HepG2 (cell line): ENCODE measurements around the gene C19orf47. TPM values are rescaled to one million over a fixed set of nuclear protein-coding genes. Genes with fewer than 3 reads are reported as not detected.

Experiments used
- EHMT2 ChIP-seq: fragments of 200-600 bp; sonication (generic); IDR thresholded peaks from 2 replicates; pipeline ENCODE4 v1.7.0; 2017; ENCODE audit warnings: antibody characterized with exemption, low read depth, low read length, borderline replicate concordance
- ELF4 ChIP-seq: sonication (generic); formaldehyde crosslinking; IDR thresholded peaks from 2 replicates; pipeline ENCODE4 v1.5.0; 2020; ENCODE audit warnings: missing genetic modification reagents, mild to moderate bottlenecking, moderate library complexity, borderline replicate concordance
- GFI1 ChIP-seq: sonication (generic); formaldehyde crosslinking; IDR thresholded peaks from 2 replicates; pipeline ENCODE4 v1.5.0; 2020; ENCODE audit warnings: missing genetic modification reagents, mild to moderate bottlenecking, borderline replicate concordance
- HMG20A ChIP-seq: IDR thresholded peaks from 2 replicates; pipeline ENCODE4 v1.6.1; 2016; ENCODE audit warnings: borderline replicate concordance
- MYC ChIP-seq: sonication (generic); formaldehyde crosslinking; IDR thresholded peaks from 2 replicates; pipeline ENCODE4 v1.9.0; 2021; ENCODE audit warnings: missing genetic modification reagents, borderline replicate concordance
- NR2F1 ChIP-seq, 2 experiments: fragments of 450-650 bp in 1 of 2; formaldehyde crosslinking in 1 of 2; IDR thresholded peaks; 2 replicates each; pipeline versions ENCODE4 v1.5.0 to v1.6.1; 2016 to 2020; ENCODE audit warnings: mild to moderate bottlenecking in 1 of 2, missing compliant biosample characterization in 1 of 2, missing genetic modification reagents in 1 of 2, moderate library complexity in 1 of 2
- TBL1XR1 ChIP-seq: fragments of 150-350 bp; IDR thresholded peaks from 2 replicates; pipeline ENCODE4 v1.6.1; 2014; ENCODE audit warnings: borderline replicate concordance, low read length; ENCODE audit not compliant: partially characterized antibody
- TCF7 ChIP-seq: sonication (generic); IDR thresholded peaks from 2 replicates; pipeline ENCODE4 v1.6.1; 2016; ENCODE audit warnings: antibody characterized with exemption, low read depth
- polyA plus RNA-seq, 8 experiments: library from polyadenylated mRNA; depleted of rRNA in 3 of 8; stranded (reverse) in 7 of 8; unstranded in 1 of 8; fragments of >200 nt; fragmentation: Illumina TruSeq in 4 of 8; extraction: Trizol in 4 of 8; gene quantifications; 2 replicates each; pipeline versions ENCODE4 v1.2.1 to v1.2.3, GENCODE V29; 2011 to 2016; ENCODE audit warnings: low read depth in 4 of 8, missing spikeins in 1 of 8, mixed read lengths in 1 of 8; ENCODE audit not compliant: insufficient read depth in 1 of 8
- total RNA-seq, 5 experiments: library from RNA; depleted of rRNA; stranded (reverse); fragments of >200 nt; fragmentation: Illumina TruSeq; extraction: Trizol; gene quantifications; 2 replicates each; pipeline ENCODE4 v1.2.3, GENCODE V29; 2016; ENCODE audit warnings: low read depth in 1 of 5
- TF ChIP-seq, protein P1 (sequence below): sonication (generic); formaldehyde crosslinking; IDR thresholded peaks from 2 replicates; pipeline ENCODE4 v1.5.0; 2020; ENCODE audit warnings: missing genetic modification reagents
- TF ChIP-seq, protein P2 (sequence below): sonication (generic); formaldehyde crosslinking; IDR thresholded peaks from 2 replicates; pipeline ENCODE4 v1.4.0; 2020; ENCODE audit warnings: mild to moderate bottlenecking, missing genetic modification reagents
- TF ChIP-seq, protein P3 (sequence below): sonication (generic); formaldehyde crosslinking; IDR thresholded peaks from 2 replicates; pipeline ENCODE4 v1.4.0; 2020; ENCODE audit warnings: missing genetic modification reagents
- TF ChIP-seq, protein P4 (sequence below): sonication (generic); formaldehyde crosslinking; IDR thresholded peaks from 2 replicates; pipeline ENCODE4 v1.4.0; 2020; ENCODE audit warnings: mild to moderate bottlenecking, missing genetic modification reagents
- TF ChIP-seq, protein P5 (sequence below): sonication (generic); formaldehyde crosslinking; IDR thresholded peaks from 2 replicates; pipeline ENCODE4 v1.4.0; 2020; ENCODE audit warnings: missing genetic modification reagents, borderline replicate concordance

C19orf47 gene
- total and polyA plus RNA-seq, 2 of the 13 experiments (the other 11 are each of a cell fraction or from before 2014, with no cell fraction given): 8.1 to 10.6 TPM

DNA sequence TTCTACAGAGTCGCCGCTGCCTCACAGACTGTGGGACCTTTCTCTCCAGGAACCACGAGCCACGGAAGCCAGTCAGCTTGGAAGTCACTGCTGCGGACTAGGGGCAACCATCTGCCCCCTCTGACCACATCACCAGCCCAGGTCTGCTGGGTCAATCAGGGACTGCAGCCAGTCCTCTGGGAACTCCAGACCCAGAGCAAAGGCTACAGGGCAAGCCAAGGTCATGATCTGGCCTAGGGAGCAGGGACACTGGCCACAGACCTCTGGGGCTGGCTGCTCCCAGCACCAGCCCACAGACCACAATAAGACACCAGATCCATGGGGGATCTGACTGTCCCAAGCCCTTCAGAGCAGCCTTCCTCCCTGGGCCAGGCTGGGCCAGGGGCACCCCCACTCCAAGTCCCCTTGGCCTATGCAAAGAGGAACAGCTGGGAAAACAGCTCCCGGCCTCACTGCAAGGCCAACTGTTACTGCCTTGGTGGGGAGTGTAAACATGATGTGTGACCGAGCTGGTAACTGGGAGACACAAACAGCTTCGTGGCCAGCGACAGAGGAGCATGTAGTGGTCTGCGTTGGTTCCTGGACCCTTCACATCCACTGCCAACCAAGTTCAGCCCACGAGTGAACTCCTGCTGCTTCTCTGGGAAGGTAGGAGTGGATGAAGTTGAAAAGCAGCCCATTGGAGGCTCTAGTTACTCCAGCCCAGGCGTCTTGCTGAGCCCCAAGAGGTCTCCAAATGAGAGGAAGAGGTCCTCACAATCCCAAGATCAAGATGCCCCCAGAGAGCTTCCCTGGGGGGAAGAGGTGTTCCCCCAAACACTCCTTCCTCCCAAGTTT is 64.6 kb downstream of the C19orf47 start (continued):
- TF ChIP-seq HMG20A (CRISPR knock-in tag) (no peak), TBL1XR1 (no peak), ELF4 (no peak), EHMT2 (no peak), NR2F1 (CRISPR knock-in tag; IDR thresholded peaks at IDR 0.05) (peak; percentile 78 to 85), GFI1 (CRISPR knock-in tag) (no peak), MYC (CRISPR knock-in tag) (0 out of 2 replicates have a peak, but pooled peaks have one; percentile 39), TCF7 (no peak)
- TF ChIP-seq, protein P1, sequence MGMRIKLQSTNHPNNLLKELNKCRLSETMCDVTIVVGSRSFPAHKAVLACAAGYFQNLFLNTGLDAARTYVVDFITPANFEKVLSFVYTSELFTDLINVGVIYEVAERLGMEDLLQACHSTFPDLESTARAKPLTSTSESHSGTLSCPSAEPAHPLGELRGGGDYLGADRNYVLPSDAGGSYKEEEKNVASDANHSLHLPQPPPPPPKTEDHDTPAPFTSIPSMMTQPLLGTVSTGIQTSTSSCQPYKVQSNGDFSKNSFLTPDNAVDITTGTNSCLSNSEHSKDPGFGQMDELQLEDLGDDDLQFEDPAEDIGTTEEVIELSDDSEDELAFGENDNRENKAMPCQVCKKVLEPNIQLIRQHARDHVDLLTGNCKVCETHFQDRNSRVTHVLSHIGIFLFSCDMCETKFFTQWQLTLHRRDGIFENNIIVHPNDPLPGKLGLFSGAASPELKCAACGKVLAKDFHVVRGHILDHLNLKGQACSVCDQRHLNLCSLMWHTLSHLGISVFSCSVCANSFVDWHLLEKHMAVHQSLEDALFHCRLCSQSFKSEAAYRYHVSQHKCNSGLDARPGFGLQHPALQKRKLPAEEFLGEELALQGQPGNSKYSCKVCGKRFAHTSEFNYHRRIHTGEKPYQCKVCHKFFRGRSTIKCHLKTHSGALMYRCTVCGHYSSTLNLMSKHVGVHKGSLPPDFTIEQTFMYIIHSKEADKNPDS (CRISPR knock-in tag): no peak
- TF ChIP-seq, protein P2, sequence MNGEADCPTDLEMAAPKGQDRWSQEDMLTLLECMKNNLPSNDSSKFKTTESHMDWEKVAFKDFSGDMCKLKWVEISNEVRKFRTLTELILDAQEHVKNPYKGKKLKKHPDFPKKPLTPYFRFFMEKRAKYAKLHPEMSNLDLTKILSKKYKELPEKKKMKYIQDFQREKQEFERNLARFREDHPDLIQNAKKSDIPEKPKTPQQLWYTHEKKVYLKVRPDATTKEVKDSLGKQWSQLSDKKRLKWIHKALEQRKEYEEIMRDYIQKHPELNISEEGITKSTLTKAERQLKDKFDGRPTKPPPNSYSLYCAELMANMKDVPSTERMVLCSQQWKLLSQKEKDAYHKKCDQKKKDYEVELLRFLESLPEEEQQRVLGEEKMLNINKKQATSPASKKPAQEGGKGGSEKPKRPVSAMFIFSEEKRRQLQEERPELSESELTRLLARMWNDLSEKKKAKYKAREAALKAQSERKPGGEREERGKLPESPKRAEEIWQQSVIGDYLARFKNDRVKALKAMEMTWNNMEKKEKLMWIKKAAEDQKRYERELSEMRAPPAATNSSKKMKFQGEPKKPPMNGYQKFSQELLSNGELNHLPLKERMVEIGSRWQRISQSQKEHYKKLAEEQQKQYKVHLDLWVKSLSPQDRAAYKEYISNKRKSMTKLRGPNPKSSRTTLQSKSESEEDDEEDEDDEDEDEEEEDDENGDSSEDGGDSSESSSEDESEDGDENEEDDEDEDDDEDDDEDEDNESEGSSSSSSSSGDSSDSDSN (CRISPR knock-in tag): peak; percentile 47; the same call in 1 of the 2 replicates
- TF ChIP-seq, protein P3, sequence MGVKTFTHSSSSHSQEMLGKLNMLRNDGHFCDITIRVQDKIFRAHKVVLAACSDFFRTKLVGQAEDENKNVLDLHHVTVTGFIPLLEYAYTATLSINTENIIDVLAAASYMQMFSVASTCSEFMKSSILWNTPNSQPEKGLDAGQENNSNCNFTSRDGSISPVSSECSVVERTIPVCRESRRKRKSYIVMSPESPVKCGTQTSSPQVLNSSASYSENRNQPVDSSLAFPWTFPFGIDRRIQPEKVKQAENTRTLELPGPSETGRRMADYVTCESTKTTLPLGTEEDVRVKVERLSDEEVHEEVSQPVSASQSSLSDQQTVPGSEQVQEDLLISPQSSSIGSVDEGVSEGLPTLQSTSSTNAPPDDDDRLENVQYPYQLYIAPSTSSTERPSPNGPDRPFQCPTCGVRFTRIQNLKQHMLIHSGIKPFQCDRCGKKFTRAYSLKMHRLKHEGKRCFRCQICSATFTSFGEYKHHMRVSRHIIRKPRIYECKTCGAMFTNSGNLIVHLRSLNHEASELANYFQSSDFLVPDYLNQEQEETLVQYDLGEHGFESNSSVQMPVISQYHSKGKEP (CRISPR knock-in tag): no peak
- TF ChIP-seq, protein P4, sequence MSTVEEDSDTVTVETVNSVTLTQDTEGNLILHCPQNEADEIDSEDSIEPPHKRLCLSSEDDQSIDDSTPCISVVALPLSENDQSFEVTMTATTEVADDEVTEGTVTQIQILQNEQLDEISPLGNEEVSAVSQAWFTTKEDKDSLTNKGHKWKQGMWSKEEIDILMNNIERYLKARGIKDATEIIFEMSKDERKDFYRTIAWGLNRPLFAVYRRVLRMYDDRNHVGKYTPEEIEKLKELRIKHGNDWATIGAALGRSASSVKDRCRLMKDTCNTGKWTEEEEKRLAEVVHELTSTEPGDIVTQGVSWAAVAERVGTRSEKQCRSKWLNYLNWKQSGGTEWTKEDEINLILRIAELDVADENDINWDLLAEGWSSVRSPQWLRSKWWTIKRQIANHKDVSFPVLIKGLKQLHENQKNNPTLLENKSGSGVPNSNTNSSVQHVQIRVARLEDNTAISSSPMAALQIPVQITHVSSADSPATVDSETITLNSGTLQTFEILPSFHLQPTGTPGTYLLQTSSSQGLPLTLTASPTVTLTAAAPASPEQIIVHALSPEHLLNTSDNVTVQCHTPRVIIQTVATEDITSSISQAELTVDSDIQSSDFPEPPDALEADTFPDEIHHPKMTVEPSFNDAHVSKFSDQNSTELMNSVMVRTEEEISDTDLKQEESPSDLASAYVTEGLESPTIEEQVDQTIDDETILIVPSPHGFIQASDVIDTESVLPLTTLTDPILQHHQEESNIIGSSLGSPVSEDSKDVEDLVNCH (CRISPR knock-in tag): 0 out of 2 replicates have a peak, but pooled peaks have one; percentile 63
- TF ChIP-seq, protein P5, sequence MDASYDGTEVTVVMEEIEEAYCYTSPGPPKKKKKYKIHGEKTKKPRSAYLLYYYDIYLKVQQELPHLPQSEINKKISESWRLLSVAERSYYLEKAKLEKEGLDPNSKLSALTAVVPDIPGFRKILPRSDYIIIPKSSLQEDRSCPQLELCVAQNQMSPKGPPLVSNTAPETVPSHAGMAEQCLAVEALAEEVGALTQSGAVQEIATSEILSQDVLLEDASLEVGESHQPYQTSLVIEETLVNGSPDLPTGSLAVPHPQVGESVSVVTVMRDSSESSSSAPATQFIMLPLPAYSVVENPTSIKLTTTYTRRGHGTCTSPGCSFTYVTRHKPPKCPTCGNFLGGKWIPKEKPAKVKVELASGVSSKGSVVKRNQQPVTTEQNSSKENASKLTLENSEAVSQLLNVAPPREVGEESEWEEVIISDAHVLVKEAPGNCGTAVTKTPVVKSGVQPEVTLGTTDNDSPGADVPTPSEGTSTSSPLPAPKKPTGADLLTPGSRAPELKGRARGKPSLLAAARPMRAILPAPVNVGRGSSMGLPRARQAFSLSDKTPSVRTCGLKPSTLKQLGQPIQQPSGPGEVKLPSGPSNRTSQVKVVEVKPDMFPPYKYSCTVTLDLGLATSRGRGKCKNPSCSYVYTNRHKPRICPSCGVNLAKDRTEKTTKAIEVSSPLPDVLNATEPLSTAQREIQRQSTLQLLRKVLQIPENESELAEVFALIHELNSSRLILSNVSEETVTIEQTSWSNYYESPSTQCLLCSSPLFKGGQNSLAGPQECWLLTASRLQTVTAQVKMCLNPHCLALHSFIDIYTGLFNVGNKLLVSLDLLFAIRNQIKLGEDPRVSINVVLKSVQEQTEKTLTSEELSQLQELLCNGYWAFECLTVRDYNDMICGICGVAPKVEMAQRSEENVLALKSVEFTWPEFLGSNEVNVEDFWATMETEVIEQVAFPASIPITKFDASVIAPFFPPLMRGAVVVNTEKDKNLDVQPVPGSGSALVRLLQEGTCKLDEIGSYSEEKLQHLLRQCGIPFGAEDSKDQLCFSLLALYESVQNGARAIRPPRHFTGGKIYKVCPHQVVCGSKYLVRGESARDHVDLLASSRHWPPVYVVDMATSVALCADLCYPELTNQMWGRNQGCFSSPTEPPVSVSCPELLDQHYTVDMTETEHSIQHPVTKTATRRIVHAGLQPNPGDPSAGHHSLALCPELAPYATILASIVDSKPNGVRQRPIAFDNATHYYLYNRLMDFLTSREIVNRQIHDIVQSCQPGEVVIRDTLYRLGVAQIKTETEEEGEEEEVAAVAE (CRISPR knock-in tag): no peak; the same call in 1 of the 2 replicates
